Measurements from ENCODE around the gene RANBP6.

DNA sequence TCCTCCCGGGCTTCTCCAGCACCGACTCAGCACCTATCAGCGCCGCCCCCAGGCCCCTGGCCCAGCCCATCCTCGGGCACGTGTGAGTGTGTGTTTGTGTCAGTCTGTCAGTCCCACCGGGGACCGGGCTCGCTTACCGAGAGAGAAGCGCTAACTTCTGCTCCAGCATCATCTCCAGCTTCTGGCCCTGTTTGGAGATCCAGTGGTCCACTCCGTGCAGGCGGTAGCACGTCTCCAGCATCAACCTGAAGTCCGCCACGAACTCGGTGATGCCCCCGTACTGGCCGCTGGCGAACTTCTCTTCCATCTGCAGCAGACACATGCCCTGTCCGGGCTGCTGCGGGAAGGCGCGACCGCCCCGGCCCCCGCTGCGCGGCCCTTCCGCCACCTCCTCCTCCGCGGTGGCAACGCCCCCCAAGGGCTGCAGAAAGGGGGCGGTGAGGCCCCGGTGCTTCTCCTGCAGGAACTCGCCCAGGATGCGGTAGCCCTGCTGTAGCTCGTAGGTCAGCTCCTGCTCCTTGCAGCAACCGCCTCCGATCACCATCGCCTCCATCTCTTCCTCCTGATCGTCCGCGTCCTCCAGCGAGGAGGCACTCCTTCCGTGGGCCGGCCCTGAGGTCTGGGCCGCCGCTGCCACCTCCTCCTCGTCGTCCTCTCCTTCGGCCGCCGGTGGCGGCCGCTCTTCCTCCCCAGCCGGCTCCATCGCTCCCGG lies 8.2 kb downstream of the RANBP6 start:
- TF ChIP-seq, protein P1, sequence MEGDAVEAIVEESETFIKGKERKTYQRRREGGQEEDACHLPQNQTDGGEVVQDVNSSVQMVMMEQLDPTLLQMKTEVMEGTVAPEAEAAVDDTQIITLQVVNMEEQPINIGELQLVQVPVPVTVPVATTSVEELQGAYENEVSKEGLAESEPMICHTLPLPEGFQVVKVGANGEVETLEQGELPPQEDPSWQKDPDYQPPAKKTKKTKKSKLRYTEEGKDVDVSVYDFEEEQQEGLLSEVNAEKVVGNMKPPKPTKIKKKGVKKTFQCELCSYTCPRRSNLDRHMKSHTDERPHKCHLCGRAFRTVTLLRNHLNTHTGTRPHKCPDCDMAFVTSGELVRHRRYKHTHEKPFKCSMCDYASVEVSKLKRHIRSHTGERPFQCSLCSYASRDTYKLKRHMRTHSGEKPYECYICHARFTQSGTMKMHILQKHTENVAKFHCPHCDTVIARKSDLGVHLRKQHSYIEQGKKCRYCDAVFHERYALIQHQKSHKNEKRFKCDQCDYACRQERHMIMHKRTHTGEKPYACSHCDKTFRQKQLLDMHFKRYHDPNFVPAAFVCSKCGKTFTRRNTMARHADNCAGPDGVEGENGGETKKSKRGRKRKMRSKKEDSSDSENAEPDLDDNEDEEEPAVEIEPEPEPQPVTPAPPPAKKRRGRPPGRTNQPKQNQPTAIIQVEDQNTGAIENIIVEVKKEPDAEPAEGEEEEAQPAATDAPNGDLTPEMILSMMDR (conservative IDR thresholded peaks at IDR 0.05; ENCODE audit: low read depth, low read length) = no peak
- no peak for TF ChIP-seq EZH2 (IDR thresholded peaks at IDR 0.05; ENCODE audit: borderline replicate concordance, low read depth, low read length, poor library complexity, severe bottlenecking)
